Measurements from ENCODE around the gene KLK7. TPM values are rescaled to one million over a fixed set of nuclear protein-coding genes. Genes with fewer than 3 reads are reported as not detected.

The KLK7 gene
- total RNA-seq, 1 experiment from 2014 or later: not detected

GRCh38 chr19:50968716-50969412, 14.9 kb downstream of the KLK7 start:
- intact Hi-C loops (cut with micrococcal nuclease; ENCODE audit: unreplicated experiment): no loop called here
- Histone ChIP-seq H3K27ac (ENCODE audit: low read depth, low read length, poor library complexity, severe bottlenecking) (no peak overlapping the region), H3K4me1 (ENCODE audit: insufficient read depth, low read length, poor library complexity, severe bottlenecking) (no peaks in the 10 kb centered on the region), H3K36me3 (ENCODE audit: insufficient read depth, low read length, poor library complexity, severe bottlenecking) (no peaks in the 10 kb centered on the region), H3K27me3 (replicated peaks; ENCODE audit: insufficient read depth, low read depth, low read length, poor library complexity) (peaks cover 43% of the 10 kb centered on the region), H3K4me3 (ENCODE audit: low read depth, low read length, poor library complexity, severe bottlenecking) (no peak overlapping the region), H3K9me3 (ENCODE audit: low read depth, low read length, poor library complexity, severe bottlenecking) (no peaks in the 10 kb centered on the region)
- POLR2A ChIA-PET (ENCODE audit: low non-redundant PET): no interaction called here
- no peak for TF ChIP-seq CTCF (conservative IDR thresholded peaks at IDR 0.05; ENCODE audit: low read depth, low read length)
- no peak for TF ChIP-seq EZH2 (IDR thresholded peaks at IDR 0.05; ENCODE audit: borderline replicate concordance, low read depth, low read length, poor library complexity, severe bottlenecking)
- CTCF ChIA-PET: no interaction called here
- DNase-seq (ENCODE audit: low spot score): no peak
- no TSS peak for BruUV-seq (replicated peaks)

- H3K4me3 ChIP-seq (ENCODE audit: low read depth, low read length, poor library complexity, severe bottlenecking): no peak overlapping the region
- intact Hi-C loops (cut with micrococcal nuclease; ENCODE audit: unreplicated experiment): no loop called here
- H3K27ac ChIP-seq (ENCODE audit: low read depth, low read length, poor library complexity, severe bottlenecking): no peak overlapping the region
- no peak for DNase-seq (ENCODE audit: low spot score)
- H3K27me3 ChIP-seq (replicated peaks; ENCODE audit: insufficient read depth, low read depth, low read length, poor library complexity): peaks cover 45% of the 10 kb centered on the region
- H3K4me1 ChIP-seq (ENCODE audit: insufficient read depth, low read length, poor library complexity, severe bottlenecking): no peaks in the 10 kb centered on the region
- POLR2A ChIA-PET (ENCODE audit: low non-redundant PET): no interaction called here
- TF ChIP-seq CTCF (conservative IDR thresholded peaks at IDR 0.05; ENCODE audit: low read depth, low read length): no peak
- no peak for TF ChIP-seq EZH2 (IDR thresholded peaks at IDR 0.05; ENCODE audit: borderline replicate concordance, low read depth, low read length, poor library complexity, severe bottlenecking)
- H3K36me3 ChIP-seq (ENCODE audit: insufficient read depth, low read length, poor library complexity, severe bottlenecking): no peaks in the 10 kb centered on the region
- CTCF ChIA-PET: no interaction called here
- no peaks in the 10 kb centered on the region for H3K9me3 ChIP-seq (ENCODE audit: low read depth, low read length, poor library complexity, severe bottlenecking)
- no TSS peak for BruUV-seq (replicated peaks)
Measured at GRCh38 chr19:50967929-50968715, 15.6 kb downstream of the KLK7 start.

GRCh38 chr19:50964266-50964665, 19.5 kb downstream of the KLK7 start:
- POLR2A ChIA-PET (ENCODE audit: low non-redundant PET): no interaction called here
- Histone ChIP-seq H3K36me3 (ENCODE audit: insufficient read depth, low read length, poor library complexity, severe bottlenecking) (no peaks in the 10 kb centered on the region), H3K27me3 (replicated peaks; ENCODE audit: insufficient read depth, low read depth, low read length, poor library complexity) (peaks cover 33% of the 10 kb centered on the region), H3K4me1 (ENCODE audit: insufficient read depth, low read length, poor library complexity, severe bottlenecking) (no peaks in the 10 kb centered on the region), H3K4me3 (ENCODE audit: low read depth, low read length, poor library complexity, severe bottlenecking) (no peak overlapping the region), H3K9me3 (ENCODE audit: low read depth, low read length, poor library complexity, severe bottlenecking) (no peaks in the 10 kb centered on the region), H3K27ac (ENCODE audit: low read depth, low read length, poor library complexity, severe bottlenecking) (no peak overlapping the region)
- CTCF ChIA-PET: no interaction called here
- no peak for DNase-seq (ENCODE audit: low spot score)
- intact Hi-C loops (cut with micrococcal nuclease; ENCODE audit: unreplicated experiment): no loop called here
- BruUV-seq (replicated peaks): no TSS peak
- no peak for TF ChIP-seq CTCF (conservative IDR thresholded peaks at IDR 0.05; ENCODE audit: low read depth, low read length)
- TF ChIP-seq EZH2 (IDR thresholded peaks at IDR 0.05; ENCODE audit: borderline replicate concordance, low read depth, low read length, poor library complexity, severe bottlenecking): no peak
